Measurements from ENCODE around the gene SMC6.

SMC6 gene

GRCh38 chr2:17753803-17754663 is at the start of gene SMC6, which contains the start of gene GEN1:
SMC6 (minus strand) TSS chr2:17753810; CDS start chr2:17745946, 7,864 bp downstream.
GEN1 (plus strand) TSS chr2:17754138; CDS start chr2:17759944, 5,806 bp downstream.
- peak; percentile 96 for DNase-seq

- no peak for DNase-seq
These were observed 47.3 kb upstream of the SMC6 start for GRCh38 chr2:17800693-17801458.

GRCh38 chr2:17800219-17800618 is 46.6 kb upstream of the SMC6 start:
- DNase-seq: no peak

GRCh38 chr2:17799301-17800120 is 45.9 kb upstream of the SMC6 start:
- no peak for DNase-seq

- no peak for DNase-seq
These were observed 44.7 kb upstream of the SMC6 start for GRCh38 chr2:17798338-17798737.

GRCh38 chr2:17795309-17795708 is 41.7 kb upstream of the SMC6 start:
- DNase-seq: no peak

- no peak for DNase-seq
These were observed 40.3 kb upstream of the SMC6 start for GRCh38 chr2:17793803-17794354.

GRCh38 chr2:17793296-17793695 is 39.7 kb upstream of the SMC6 start:
- DNase-seq: no peak

GRCh38 chr2:17792515-17792914 is 38.9 kb upstream of the SMC6 start:
- no peak for DNase-seq

GRCh38 chr2:17791817-17792130 is 38.2 kb upstream of the SMC6 start:
- DNase-seq: no peak

- DNase-seq: no peak
These were observed 37.7 kb upstream of the SMC6 start for GRCh38 chr2:17791121-17791816.

GRCh38 chr2:17790536-17790935 is 36.9 kb upstream of the SMC6 start:
- no peak for DNase-seq

- no peak for DNase-seq
These were observed 35.2 kb upstream of the SMC6 start for GRCh38 chr2:17788773-17789172.

- DNase-seq: no peak
These were observed 33.1 kb upstream of the SMC6 start for GRCh38 chr2:17786727-17787126.

GRCh38 chr2:17781482-17781881 is 27.9 kb upstream of the SMC6 start:
- DNase-seq: no peak

GRCh38 chr2:17780546-17780945 is 26.9 kb upstream of the SMC6 start:
- DNase-seq: no peak

- DNase-seq: no peak
These were observed 18.9 kb upstream of the SMC6 start for GRCh38 chr2:17772532-17772931.

- DNase-seq: no peak
These were observed 18.3 kb upstream of the SMC6 start for GRCh38 chr2:17771956-17772355.

- no peak for DNase-seq
These were observed 15.3 kb upstream of the SMC6 start for GRCh38 chr2:17768894-17769293.

- DNase-seq: no peak
These were observed 11.8 kb upstream of the SMC6 start for GRCh38 chr2:17765398-17765797.

GRCh38 chr2:17763641-17764333 is 10.2 kb upstream of the SMC6 start:
- no peak for DNase-seq

- DNase-seq: no peak
These were observed 8.8 kb upstream of the SMC6 start for GRCh38 chr2:17762451-17762850.
